Measurements from ENCODE around the gene PROB1.
"Not testable (repeated sequence)": the region's sequence is repeated elsewhere in the genome, so short reads cannot be mapped to it uniquely, and the experiment has no call there.

The PROB1 gene

GRCh38 chr5:139414581-139415130 is 19.8 kb upstream of the PROB1 start:
- peak; percentile 62 for DNase-seq (ENCODE audit: low read depth, low spot score)

- DNase-seq (ENCODE audit: low read depth, low spot score): no peak
Observed at GRCh38 chr5:139413963-139414362, 19.1 kb upstream of the PROB1 start.

- no peak for DNase-seq (ENCODE audit: low read depth, low spot score)
Observed at GRCh38 chr5:139413153-139413552, 18.2 kb upstream of the PROB1 start.

GRCh38 chr5:139410993-139411828 is 16.3 kb upstream of the PROB1 start:
- no peak for DNase-seq (ENCODE audit: low read depth, low spot score)

GRCh38 chr5:139410121-139410992 is 15.5 kb upstream of the PROB1 start:
- no peak for DNase-seq (ENCODE audit: low read depth, low spot score)

GRCh38 chr5:139409116-139409515 is 14.2 kb upstream of the PROB1 start:
- DNase-seq (ENCODE audit: low read depth, low spot score): not testable (repeated sequence)

GRCh38 chr5:139408191-139408590 is 13.3 kb upstream of the PROB1 start:
- no peak for DNase-seq (ENCODE audit: low read depth, low spot score)

GRCh38 chr5:139407517-139407916 is 12.6 kb upstream of the PROB1 start:
- DNase-seq (ENCODE audit: low read depth, low spot score): no peak

- no peak for DNase-seq (ENCODE audit: low read depth, low spot score)
Observed at GRCh38 chr5:139406963-139407362, 12.1 kb upstream of the PROB1 start.

GRCh38 chr5:139404484-139404840 is 9.6 kb upstream of the PROB1 start:
- no peak for DNase-seq (ENCODE audit: low read depth, low spot score)

GRCh38 chr5:139403787-139404483 is 9.0 kb upstream of the PROB1 start, which contains the start of gene SPATA24:
Gene SPATA24, minus strand, starts transcription at chr5:139404089. Its CDS starts 29 bp downstream, at chr5:139404060.
- peak; percentile 99 for DNase-seq (ENCODE audit: low read depth, low spot score)

- DNase-seq (ENCODE audit: low read depth, low spot score): no peak
Observed at GRCh38 chr5:139403418-139403786, 8.5 kb upstream of the PROB1 start.

GRCh38 chr5:139402561-139403158 is 7.8 kb upstream of the PROB1 start:
- no peak for DNase-seq (ENCODE audit: low read depth, low spot score)

GRCh38 chr5:139401546-139401945 is 6.6 kb upstream of the PROB1 start:
- no peak for DNase-seq (ENCODE audit: low read depth, low spot score)

- no peak for DNase-seq (ENCODE audit: low read depth, low spot score)
Observed at GRCh38 chr5:139399501-139400121, 4.7 kb upstream of the PROB1 start.

- DNase-seq (ENCODE audit: low read depth, low spot score): no peak
Observed at GRCh38 chr5:139397921-139398320, 3.0 kb upstream of the PROB1 start.

GRCh38 chr5:139396691-139397090 is 1.8 kb upstream of the PROB1 start:
- DNase-seq (ENCODE audit: low read depth, low spot score): no peak

GRCh38 chr5:139395844-139396640 is 1.1 kb upstream of the PROB1 start:
- no peak for DNase-seq (ENCODE audit: low read depth, low spot score)

GRCh38 chr5:139394123-139394653 is 716 bp downstream of the PROB1 start:
- DNase-seq (ENCODE audit: low read depth, low spot score): peak; percentile 65
